ENCODE measurements around the gene RAB11B. TPM values are rescaled to one million over a fixed set of nuclear protein-coding genes. Genes with fewer than 3 reads are reported as not detected.
"Not testable (repeated sequence)": the region's sequence is repeated elsewhere in the genome, so short reads cannot be mapped to it uniquely, and the experiment has no call there.

The RAB11B gene
- total RNA-seq, 1 donor from 2014 or later = 100 TPM

GRCh38 chr19:8421484-8422461 lies 31.6 kb downstream of the RAB11B start:
- ATAC-seq (ENCODE audit: low read depth) (no peak), DNase-seq (no peak)
- no peak overlapping the region for H3K4me3 Mint-ChIP-seq
- H3K9me3 Mint-ChIP-seq = no peaks in the 10 kb centered on the region
- no peak for TF ChIP-seq CTCF (IDR thresholded peaks at IDR 0.05)
- peaks cover 15% of the 10 kb centered on the region for H3K36me3 Mint-ChIP-seq (ENCODE audit: low read depth)
- ChIA-PET CTCF (no interaction called here), POLR2A (interaction anchor here (1.2 kb wide), 1 partner anchor 23 kb away, joined by 3 read pairs; the partner anchor contains the start of gene HNRNPM)
- no peaks in the 10 kb centered on the region for H3K27me3 Mint-ChIP-seq
- H3K4me1 Mint-ChIP-seq = no peaks in the 10 kb centered on the region
- intact Hi-C loops (cut with micrococcal nuclease) = no loop called here
- H3K27ac Mint-ChIP-seq = no peak overlapping the region

GRCh38 chr19:8423817-8424223 lies 33.7 kb downstream of the RAB11B start:
- TF ChIP-seq CTCF (IDR thresholded peaks at IDR 0.05) = no peak
- ChIA-PET POLR2A (interaction anchor here (0.7 to 1.1 kb wide), 2 partner anchors 20 to 182 kb away, joined by 4 to 6 read pairs; no protein-coding TSS in a partner anchor), CTCF (no interaction called here)
- H3K27me3 Mint-ChIP-seq = no peaks in the 10 kb centered on the region
- H3K27ac Mint-ChIP-seq = no peak overlapping the region
- no peaks in the 10 kb centered on the region for H3K9me3 Mint-ChIP-seq
- H3K4me3 Mint-ChIP-seq = no peak overlapping the region
- no peak for DNase-seq
- H3K4me1 Mint-ChIP-seq = no peaks in the 10 kb centered on the region
- no peak for ATAC-seq (ENCODE audit: low read depth)
- intact Hi-C loops (cut with micrococcal nuclease) = no loop called here
- peaks cover 20% of the 10 kb centered on the region for H3K36me3 Mint-ChIP-seq (ENCODE audit: low read depth)

- POLR2A ChIA-PET; H3K27ac Mint-ChIP-seq; H3K9me3 Mint-ChIP-seq; intact Hi-C loops (cut with micrococcal nuclease); H3K27me3 Mint-ChIP-seq; ATAC-seq (ENCODE audit: low read depth); H3K4me1 Mint-ChIP-seq; CTCF ChIA-PET; DNase-seq; H3K4me3 Mint-ChIP-seq: not testable (repeated sequence)
- peaks cover 24% of the 10 kb centered on the region for H3K36me3 Mint-ChIP-seq (ENCODE audit: low read depth)
Observed at GRCh38 chr19:8425331-8425730, 35.2 kb downstream of the RAB11B start.

GRCh38 chr19:8426283-8426682 lies 36.1 kb downstream of the RAB11B start:
- DNase-seq (no peak), ATAC-seq (ENCODE audit: low read depth) (no peak)
- H3K36me3 Mint-ChIP-seq (ENCODE audit: low read depth) = peaks cover 28% of the 10 kb centered on the region
- ChIA-PET CTCF (no interaction called here), POLR2A (no interaction called here)
- H3K4me3 Mint-ChIP-seq = no peak overlapping the region
- intact Hi-C loops (cut with micrococcal nuclease) = no loop called here
- no peaks in the 10 kb centered on the region for H3K4me1 Mint-ChIP-seq
- H3K9me3 Mint-ChIP-seq = no peaks in the 10 kb centered on the region
- no peak overlapping the region for H3K27ac Mint-ChIP-seq
- TF ChIP-seq CTCF (IDR thresholded peaks at IDR 0.05) = no peak
- H3K27me3 Mint-ChIP-seq = no peaks in the 10 kb centered on the region

GRCh38 chr19:8429044-8429443 lies 38.9 kb downstream of the RAB11B start:
- DNase-seq (no peak), ATAC-seq (ENCODE audit: low read depth) (no peak)
- no peak for TF ChIP-seq CTCF (IDR thresholded peaks at IDR 0.05)
- H3K36me3 Mint-ChIP-seq (ENCODE audit: low read depth) = peaks cover 25% of the 10 kb centered on the region
- POLR2A ChIA-PET = no interaction called here
- H3K4me3 Mint-ChIP-seq = no peak overlapping the region
- CTCF ChIA-PET = no interaction called here
- H3K27ac Mint-ChIP-seq = no peak overlapping the region
- H3K27me3 Mint-ChIP-seq = no peaks in the 10 kb centered on the region
- intact Hi-C loops (cut with micrococcal nuclease) = no loop called here
- no peaks in the 10 kb centered on the region for H3K4me1 Mint-ChIP-seq
- H3K9me3 Mint-ChIP-seq = no peaks in the 10 kb centered on the region

All from activated B cell treated with CpG ODN at 0.5 μM for 24 hours (primary cell).